ENCODE measurements around the gene MEGF10.

MEGF10 gene

GRCh38 chr5:127411381-127411780 is 120.8 kb downstream of the MEGF10 start:
- DNase-seq (ENCODE audit: low spot score) = no peak

GRCh38 chr5:127412698-127413097 is 122.1 kb downstream of the MEGF10 start:
- DNase-seq (ENCODE audit: low spot score) = no peak

- DNase-seq (ENCODE audit: low spot score) = no peak
Observed at GRCh38 chr5:127415034-127415433, 124.4 kb downstream of the MEGF10 start.

GRCh38 chr5:127416906-127417305 is 126.3 kb downstream of the MEGF10 start:
- DNase-seq (ENCODE audit: low spot score) = no peak

GRCh38 chr5:127417528-127417927 is 126.9 kb downstream of the MEGF10 start:
- DNase-seq (ENCODE audit: low spot score) = no peak

- DNase-seq (ENCODE audit: low spot score) = no peak
Observed at GRCh38 chr5:127418367-127418766, 127.8 kb downstream of the MEGF10 start.

GRCh38 chr5:127418974-127419682 is 128.5 kb downstream of the MEGF10 start:
- DNase-seq (ENCODE audit: low spot score) = no peak

GRCh38 chr5:127419683-127420257 is 129.2 kb downstream of the MEGF10 start:
- no peak for DNase-seq (ENCODE audit: low spot score)

GRCh38 chr5:127420758-127421157 is 130.2 kb downstream of the MEGF10 start:
- no peak for DNase-seq (ENCODE audit: low spot score)

GRCh38 chr5:127421471-127421870 is 130.9 kb downstream of the MEGF10 start:
- DNase-seq (ENCODE audit: low spot score) = no peak

GRCh38 chr5:127423173-127423798 is 132.7 kb downstream of the MEGF10 start:
- DNase-seq (ENCODE audit: low spot score) = no peak

- no peak for DNase-seq (ENCODE audit: low spot score)
Observed at GRCh38 chr5:127425037-127425436, 134.4 kb downstream of the MEGF10 start.

GRCh38 chr5:127425868-127426267 is 135.3 kb downstream of the MEGF10 start:
- no peak for DNase-seq (ENCODE audit: low spot score)

GRCh38 chr5:127426661-127427060 is 136.1 kb downstream of the MEGF10 start:
- no peak for DNase-seq (ENCODE audit: low spot score)

GRCh38 chr5:127428276-127428675 is 137.7 kb downstream of the MEGF10 start:
- no peak for DNase-seq (ENCODE audit: low spot score)

- DNase-seq (ENCODE audit: low spot score) = no peak
Observed at GRCh38 chr5:127428748-127429147, 138.2 kb downstream of the MEGF10 start.

- DNase-seq (ENCODE audit: low spot score) = no peak
Observed at GRCh38 chr5:127429928-127430327, 139.3 kb downstream of the MEGF10 start.

GRCh38 chr5:127430627-127431026 is 140.0 kb downstream of the MEGF10 start:
- no peak for DNase-seq (ENCODE audit: low spot score)

GRCh38 chr5:127431977-127432585 is 141.5 kb downstream of the MEGF10 start:
- no peak for DNase-seq (ENCODE audit: low spot score)

- no peak for DNase-seq (ENCODE audit: low spot score)
Observed at GRCh38 chr5:127433526-127433925, 142.9 kb downstream of the MEGF10 start.

- DNase-seq (ENCODE audit: low spot score) = no peak
Observed at GRCh38 chr5:127434588-127434987, 144.0 kb downstream of the MEGF10 start.

GRCh38 chr5:127435821-127436220 is 145.2 kb downstream of the MEGF10 start:
- DNase-seq (ENCODE audit: low spot score) = no peak

- DNase-seq (ENCODE audit: low spot score) = no peak
Observed at GRCh38 chr5:127439644-127440043, 149.0 kb downstream of the MEGF10 start.

Measured in AG08395 (cell line).